CD4-positive, alpha-beta T cell treated with Interleukin-6 for 4 hours (primary cell): Measurements from ENCODE around the gene ARHGEF25.
"Not testable (repeated sequence)": the region's sequence is repeated elsewhere in the genome, so short reads cannot be mapped to it uniquely, and the experiment has no call there.

Source experiments
- DNase-seq: peaks from one replicate; pipeline ENCODE4 v3.0.0-alpha.2; 2020; ENCODE audit warnings: mixed read lengths

ARHGEF25 gene

DNA sequence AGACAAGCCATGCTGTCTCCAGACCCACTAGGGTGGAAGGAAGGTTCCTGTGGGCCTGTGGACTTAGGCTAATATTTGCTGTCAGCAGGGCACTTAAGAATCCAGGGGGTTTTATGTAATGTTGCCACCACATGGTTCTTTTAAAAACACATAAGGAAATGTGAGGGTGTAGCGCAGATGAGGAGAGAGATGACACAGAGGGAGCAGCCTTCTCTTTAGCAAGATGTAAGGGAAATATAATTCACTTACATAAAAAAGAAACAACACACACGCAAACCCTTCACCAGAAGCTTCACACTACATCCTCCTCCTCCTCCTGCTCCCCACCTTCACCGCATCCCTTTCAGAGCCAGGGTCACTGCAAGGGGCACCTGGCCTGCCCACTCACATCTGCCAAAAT is 25.1 kb upstream of the ARHGEF25 start:
- DNase-seq, result no peak

GRCh38 chr12:57586832-57587429 is 24.3 kb upstream of the ARHGEF25 start:
- DNase-seq, result no peak

- not testable (repeated sequence) for DNase-seq
Observed at GRCh38 chr12:57588951-57589610, 22.2 kb upstream of the ARHGEF25 start.

DNA sequence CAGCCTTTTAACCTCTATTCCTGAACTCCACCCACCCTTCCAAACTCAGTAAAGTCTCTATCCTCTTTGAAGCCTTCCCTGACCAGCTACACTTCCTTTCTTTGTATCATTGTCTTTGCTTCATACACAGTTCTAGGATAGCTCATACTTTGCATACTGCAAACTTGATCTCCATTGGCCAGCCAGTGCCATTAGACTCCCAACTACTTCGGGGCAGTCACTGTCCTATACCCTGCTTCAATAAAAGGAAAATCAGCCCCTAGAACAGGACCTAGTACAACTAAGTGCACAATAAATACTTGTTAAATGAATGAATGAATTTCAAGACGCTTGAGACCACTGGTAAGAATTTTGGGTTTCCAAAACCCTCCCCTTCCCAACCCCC is 20.8 kb upstream of the ARHGEF25 start:
- no peak for DNase-seq

GRCh38 chr12:57590864-57591781 is 20.1 kb upstream of the ARHGEF25 start, which contains the start of gene PIP4K2C:
Gene PIP4K2C, plus strand, starts transcription at chr12:57591192. Its CDS starts 98 bp downstream, at chr12:57591290.
- peak; percentile 85 for DNase-seq

GRCh38 chr12:57591782-57592325 is 19.4 kb upstream of the ARHGEF25 start:
- no peak for DNase-seq

GRCh38 chr12:57592551-57593165 is 18.6 kb upstream of the ARHGEF25 start:
- no peak for DNase-seq

- no peak for DNase-seq
Observed at GRCh38 chr12:57593187-57593586, 18.0 kb upstream of the ARHGEF25 start.

- no peak for DNase-seq
Observed at GRCh38 chr12:57600395-57600794, 10.8 kb upstream of the ARHGEF25 start.

GRCh38 chr12:57602544-57602943 is 8.7 kb upstream of the ARHGEF25 start:
- DNase-seq, result no peak

- no peak for DNase-seq
Observed at GRCh38 chr12:57603324-57603723, 7.9 kb upstream of the ARHGEF25 start.

DNA sequence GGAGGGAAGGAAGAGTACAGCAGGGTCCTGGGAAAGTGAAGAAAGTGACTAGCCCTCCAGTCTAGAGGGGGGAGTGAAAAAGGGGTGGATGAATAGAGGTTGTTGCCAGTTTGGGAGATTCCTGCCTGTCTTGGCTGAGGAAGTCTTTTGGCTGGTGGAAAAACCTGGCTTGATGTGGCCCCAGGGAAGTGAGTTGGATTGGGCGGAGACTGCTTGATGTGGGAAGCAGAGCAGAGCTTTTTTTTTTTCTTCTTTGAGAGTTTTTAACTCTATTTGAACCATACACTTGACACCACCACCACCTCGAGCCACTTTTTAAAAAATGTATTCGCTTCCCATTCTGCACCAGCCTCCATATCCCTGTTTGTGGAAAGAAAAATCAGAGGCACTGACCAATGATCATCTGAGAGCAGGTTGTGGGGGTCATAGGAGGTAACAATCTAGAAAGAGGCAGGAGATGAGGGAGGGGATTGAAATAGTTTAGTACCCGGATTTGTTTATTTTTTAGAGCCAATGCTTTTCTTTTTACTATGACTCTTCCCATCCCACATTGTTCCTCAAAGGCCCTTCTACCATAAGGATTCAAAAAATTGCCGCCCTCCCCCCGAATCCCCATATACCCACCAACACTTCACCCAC is 7.3 kb upstream of the ARHGEF25 start:
- no peak for DNase-seq

- peak; percentile 43 for DNase-seq
Observed at GRCh38 chr12:57604454-57604991, 6.7 kb upstream of the ARHGEF25 start, which contains the start of gene DTX3. Gene DTX3, plus strand, starts transcription at chr12:57604824. Its CDS starts 1,694 bp downstream, at chr12:57606518.

- DNase-seq, result peak; percentile 20
Observed at GRCh38 chr12:57604992-57605810, 6.0 kb upstream of the ARHGEF25 start.

DNA sequence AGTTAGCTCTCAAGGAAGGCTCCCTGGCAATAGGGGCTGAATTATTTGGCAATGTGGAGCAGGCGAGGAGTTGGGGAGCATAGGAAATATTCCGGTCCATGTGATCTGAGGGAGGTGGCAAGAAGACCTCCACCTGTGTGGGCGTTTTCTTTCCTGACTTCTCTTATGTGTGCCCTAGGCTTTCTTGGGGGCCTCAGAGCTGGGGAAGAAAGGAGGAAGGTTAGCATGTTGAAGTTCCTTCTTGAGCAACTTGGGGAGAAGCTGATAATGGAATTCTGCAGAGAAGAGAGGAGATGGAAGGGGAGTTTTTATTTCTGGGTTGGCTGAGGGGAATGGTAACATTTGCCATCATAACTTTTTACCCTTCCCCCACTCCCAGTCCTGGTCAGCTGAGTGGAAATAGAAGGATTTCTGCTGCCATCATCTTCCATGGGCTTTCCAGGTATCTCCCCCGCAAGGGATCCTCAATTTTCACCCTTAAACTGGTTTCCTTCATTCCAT is 5.4 kb upstream of the ARHGEF25 start:
- no peak for DNase-seq

GRCh38 chr12:57606399-57606798 is 4.8 kb upstream of the ARHGEF25 start:
- no peak for DNase-seq

DNA sequence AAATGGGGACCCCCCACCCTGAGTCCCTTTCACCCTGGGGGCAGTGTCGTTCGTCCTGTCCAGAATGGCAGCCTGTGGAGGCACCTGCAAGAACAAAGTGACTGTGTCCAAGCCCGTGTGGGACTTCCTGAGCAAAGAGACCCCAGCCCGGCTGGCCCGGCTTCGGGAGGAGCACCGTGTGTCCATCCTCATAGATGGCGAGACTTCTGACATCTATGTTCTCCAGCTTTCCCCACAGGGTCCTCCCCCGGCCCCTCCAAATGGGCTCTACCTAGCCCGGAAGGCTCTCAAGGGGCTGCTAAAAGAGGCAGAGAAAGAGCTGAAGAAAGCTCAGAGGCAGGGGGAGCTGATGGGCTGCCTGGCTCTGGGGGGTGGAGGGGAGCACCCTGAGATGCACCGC is 4.4 kb upstream of the ARHGEF25 start:
- no peak for DNase-seq

- DNase-seq, result no peak
Observed at GRCh38 chr12:57607958-57608663, 3.1 kb upstream of the ARHGEF25 start.

- DNase-seq, result no peak
Observed at GRCh38 chr12:57609101-57609780, 2.0 kb upstream of the ARHGEF25 start.
